Epidermal melanocyte (primary cell): ENCODE data around the gene ADARB1.

ENCODE experiments used
- DNase-seq: peaks from one replicate; pipeline ENCODE4 v3.0.0; 2011; ENCODE audit warnings: low spot score; ENCODE audit not compliant: insufficient read length

Gene ADARB1

GRCh38 chr21:45248893-45249381 lies 174.6 kb downstream of the ADARB1 start:
- no peak for DNase-seq

- no peak for DNase-seq
These were observed 175.2 kb downstream of the ADARB1 start for GRCh38 chr21:45249626-45250025.

- no peak for DNase-seq
These were observed 175.9 kb downstream of the ADARB1 start for GRCh38 chr21:45250272-45250671.

- no peak for DNase-seq
These were observed 176.7 kb downstream of the ADARB1 start for GRCh38 chr21:45250914-45251634.

GRCh38 chr21:45251635-45252447 lies 177.5 kb downstream of the ADARB1 start:
- no peak for DNase-seq

GRCh38 chr21:45252448-45252925 lies 178.1 kb downstream of the ADARB1 start:
- no peak for DNase-seq

- DNase-seq = no peak
These were observed 178.8 kb downstream of the ADARB1 start for GRCh38 chr21:45253180-45253579.

- no peak for DNase-seq
These were observed 179.5 kb downstream of the ADARB1 start for GRCh38 chr21:45253633-45254459.

GRCh38 chr21:45254460-45254930 lies 180.1 kb downstream of the ADARB1 start:
- DNase-seq = no peak

- no peak for DNase-seq
These were observed 181.1 kb downstream of the ADARB1 start for GRCh38 chr21:45255381-45256020.

GRCh38 chr21:45256021-45256911 lies 181.9 kb downstream of the ADARB1 start:
- no peak for DNase-seq

GRCh38 chr21:45256912-45257672 lies 182.7 kb downstream of the ADARB1 start:
- no peak for DNase-seq

- DNase-seq = no peak
These were observed 183.4 kb downstream of the ADARB1 start for GRCh38 chr21:45257673-45258341.

GRCh38 chr21:45258466-45258865 lies 184.1 kb downstream of the ADARB1 start:
- DNase-seq = no peak

- DNase-seq = no peak
These were observed 184.9 kb downstream of the ADARB1 start for GRCh38 chr21:45259206-45259840.

- DNase-seq = no peak
These were observed 185.9 kb downstream of the ADARB1 start for GRCh38 chr21:45260191-45260825.

GRCh38 chr21:45261093-45261492 lies 186.7 kb downstream of the ADARB1 start:
- DNase-seq = no peak
